Choroid plexus epithelial cell (primary cell): ENCODE data around the gene TBC1D5.
A peak's percentile ranks its signal among the peaks of the same experiment; 100 is the strongest.

ENCODE experiments used
- DNase-seq: peaks from one replicate; pipeline ENCODE4 v3.0.0-alpha.2; 2010; ENCODE audit warnings: low read depth
- H3K4me3 ChIP-seq: 2 replicates; pipeline ENCODE4 v1.5.1; 2011; ENCODE audit warnings: low read depth, mild to moderate bottlenecking, control low read depth, low read length, moderate library complexity
- TF ChIP-seq, protein P1 (sequence below): conservative IDR thresholded peaks from 2 replicates; pipeline ENCODE4 v1.5.1; 2011; ENCODE audit warnings: low read depth, mild to moderate bottlenecking, control low read depth, inconsistent platforms, low read length, moderate library complexity

Gene TBC1D5

DNA sequence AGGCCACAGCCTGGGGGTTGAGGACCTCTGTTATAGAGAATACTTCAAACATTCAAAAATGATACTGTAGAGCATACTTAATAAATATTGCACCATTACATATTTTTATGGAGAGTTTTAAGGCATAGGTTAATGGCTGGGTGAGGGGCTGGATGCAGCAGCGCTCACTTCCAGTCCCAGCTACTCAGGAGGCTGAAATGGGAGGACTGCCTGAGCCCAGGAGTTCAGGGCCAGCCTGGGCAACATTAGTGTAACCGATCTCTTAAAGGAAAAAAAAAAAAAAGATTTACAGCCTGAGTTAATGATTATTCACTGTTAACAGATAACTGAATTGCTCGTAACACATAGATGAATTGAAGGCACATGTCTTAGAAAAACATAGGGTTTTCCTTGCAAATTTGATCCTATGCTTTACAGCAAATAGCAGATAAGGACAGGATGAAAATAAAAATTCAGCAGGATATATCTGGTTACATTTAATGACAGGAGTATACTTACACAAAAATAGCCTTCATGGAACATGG is 282.9 kb downstream of the TBC1D5 start:
- TF ChIP-seq, protein P1, sequence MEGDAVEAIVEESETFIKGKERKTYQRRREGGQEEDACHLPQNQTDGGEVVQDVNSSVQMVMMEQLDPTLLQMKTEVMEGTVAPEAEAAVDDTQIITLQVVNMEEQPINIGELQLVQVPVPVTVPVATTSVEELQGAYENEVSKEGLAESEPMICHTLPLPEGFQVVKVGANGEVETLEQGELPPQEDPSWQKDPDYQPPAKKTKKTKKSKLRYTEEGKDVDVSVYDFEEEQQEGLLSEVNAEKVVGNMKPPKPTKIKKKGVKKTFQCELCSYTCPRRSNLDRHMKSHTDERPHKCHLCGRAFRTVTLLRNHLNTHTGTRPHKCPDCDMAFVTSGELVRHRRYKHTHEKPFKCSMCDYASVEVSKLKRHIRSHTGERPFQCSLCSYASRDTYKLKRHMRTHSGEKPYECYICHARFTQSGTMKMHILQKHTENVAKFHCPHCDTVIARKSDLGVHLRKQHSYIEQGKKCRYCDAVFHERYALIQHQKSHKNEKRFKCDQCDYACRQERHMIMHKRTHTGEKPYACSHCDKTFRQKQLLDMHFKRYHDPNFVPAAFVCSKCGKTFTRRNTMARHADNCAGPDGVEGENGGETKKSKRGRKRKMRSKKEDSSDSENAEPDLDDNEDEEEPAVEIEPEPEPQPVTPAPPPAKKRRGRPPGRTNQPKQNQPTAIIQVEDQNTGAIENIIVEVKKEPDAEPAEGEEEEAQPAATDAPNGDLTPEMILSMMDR: no peak
- H3K4me3 ChIP-seq: no peak overlapping the region
- DNase-seq: no peak

DNA sequence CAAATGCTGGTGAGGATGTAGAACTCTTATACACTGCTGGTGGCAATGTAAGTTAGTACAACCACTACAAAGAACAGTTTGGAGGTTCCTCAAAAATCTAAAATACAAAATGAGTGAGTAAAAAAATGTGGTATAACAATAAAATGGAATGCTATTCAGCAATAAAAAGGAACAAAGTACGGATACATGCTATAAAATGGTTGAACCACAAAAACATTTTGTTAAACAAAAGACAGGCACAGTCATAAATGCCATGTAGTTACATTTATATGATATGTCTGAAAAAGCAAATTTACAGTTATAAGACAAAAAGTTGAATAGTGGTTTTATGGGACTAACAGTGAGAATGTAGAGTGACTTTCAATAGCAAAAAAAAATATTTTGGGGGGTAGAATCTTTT is 285.8 kb downstream of the TBC1D5 start:
- no peak for DNase-seq

DNA sequence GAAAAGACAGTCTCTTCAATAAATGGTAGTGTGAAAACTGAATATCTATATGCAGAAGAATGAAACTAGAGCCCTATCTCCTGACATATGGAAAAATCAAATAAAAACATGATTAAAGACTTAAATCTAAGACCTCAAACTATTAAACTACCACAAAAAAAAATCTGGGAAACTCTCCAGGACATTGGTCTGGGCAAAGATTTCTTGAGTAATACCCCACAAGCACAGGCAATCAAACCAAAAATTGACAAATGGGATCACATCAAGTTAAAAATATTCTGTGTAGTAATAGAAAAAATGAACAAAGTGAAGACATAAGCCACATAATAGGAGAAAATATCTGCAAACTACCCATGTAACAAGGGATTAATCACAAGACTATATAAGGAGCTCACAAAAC is 286.4 kb downstream of the TBC1D5 start:
- TF ChIP-seq, protein P1: no peak
- no peak for DNase-seq
- H3K4me3 ChIP-seq: no peak overlapping the region

More for the DNA sequence above, 285.8 kb downstream of the TBC1D5 start:
- TF ChIP-seq, protein P1: no peak
- H3K4me3 ChIP-seq: no peak overlapping the region

DNA sequence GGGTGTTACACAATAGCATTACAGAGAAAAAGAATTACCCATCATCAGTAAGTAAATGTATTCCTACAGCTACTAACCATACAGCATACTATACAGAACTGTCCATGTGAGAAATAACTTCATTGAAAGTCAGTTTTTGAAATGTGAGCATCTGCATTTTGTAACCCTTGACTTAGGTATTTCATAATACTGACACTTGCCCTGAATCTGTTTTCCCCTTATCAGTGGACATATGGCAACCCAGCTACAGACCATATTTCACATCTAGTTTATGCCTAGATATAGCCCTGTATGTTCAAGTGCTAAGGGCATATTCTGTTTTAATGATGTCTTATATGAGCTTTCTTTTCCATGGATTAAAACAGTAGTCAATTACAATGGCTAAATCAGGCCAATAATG is 297.6 kb downstream of the TBC1D5 start:
- TF ChIP-seq, protein P1: no peak
- H3K4me3 ChIP-seq: no peak overlapping the region
- peak; percentile 23 for DNase-seq

DNA sequence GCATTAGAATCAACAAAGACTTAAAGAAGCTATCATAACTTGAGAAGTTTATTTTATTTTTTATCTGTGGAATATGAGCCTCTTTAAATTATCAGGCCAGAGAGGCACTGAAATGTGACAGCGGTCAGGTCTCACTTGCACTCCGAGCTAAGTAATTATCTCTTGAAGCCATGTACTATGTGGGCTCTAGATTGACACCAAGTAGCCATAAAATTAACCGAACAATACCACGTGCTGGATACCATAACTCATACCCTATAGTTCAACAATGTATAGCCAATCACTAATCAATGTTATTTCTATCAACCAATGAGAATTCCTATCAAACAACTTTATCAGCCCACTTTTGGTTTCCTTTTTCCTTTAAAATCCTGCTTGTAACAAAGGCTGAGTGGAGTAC is 299.3 kb downstream of the TBC1D5 start:
- no peak for DNase-seq
- no peak overlapping the region for H3K4me3 ChIP-seq
- TF ChIP-seq, protein P1: no peak

DNA sequence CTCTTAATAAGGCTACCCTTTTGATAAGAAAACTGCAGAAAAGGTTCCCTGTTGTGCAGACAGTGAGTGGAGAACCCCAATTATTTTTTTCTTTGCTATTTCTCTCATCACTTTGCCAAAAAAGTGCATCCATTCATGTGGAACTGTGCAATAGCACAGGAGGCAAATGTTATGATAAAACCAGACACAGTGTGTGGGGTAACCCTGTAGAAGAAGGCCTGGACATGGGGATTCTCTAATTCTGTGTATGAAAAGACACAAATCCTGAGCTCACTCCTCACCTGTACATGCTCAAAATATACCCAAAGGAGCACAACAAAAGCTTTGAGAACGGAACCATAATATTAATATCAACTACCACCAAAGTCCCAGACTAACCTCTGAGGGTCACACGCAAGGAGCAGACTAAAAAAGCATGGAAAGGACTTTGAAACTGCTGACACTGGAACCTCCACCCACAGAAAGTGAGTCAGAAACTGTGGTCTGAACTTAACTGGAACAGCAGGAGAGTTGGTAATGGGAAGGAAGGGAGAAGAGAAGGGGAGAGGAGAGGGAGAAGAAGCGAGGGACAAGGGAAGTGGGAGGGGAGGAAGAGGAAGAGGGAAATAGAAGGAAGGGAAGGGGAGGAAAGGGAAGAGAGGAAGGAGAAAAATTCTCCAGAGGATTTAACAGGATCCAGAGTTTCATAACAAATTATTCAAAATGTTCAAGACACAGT is 299.9 kb downstream of the TBC1D5 start:
- TF ChIP-seq, protein P1: no peak
- peak; percentile 44 for DNase-seq
- no peak overlapping the region for H3K4me3 ChIP-seq

DNA sequence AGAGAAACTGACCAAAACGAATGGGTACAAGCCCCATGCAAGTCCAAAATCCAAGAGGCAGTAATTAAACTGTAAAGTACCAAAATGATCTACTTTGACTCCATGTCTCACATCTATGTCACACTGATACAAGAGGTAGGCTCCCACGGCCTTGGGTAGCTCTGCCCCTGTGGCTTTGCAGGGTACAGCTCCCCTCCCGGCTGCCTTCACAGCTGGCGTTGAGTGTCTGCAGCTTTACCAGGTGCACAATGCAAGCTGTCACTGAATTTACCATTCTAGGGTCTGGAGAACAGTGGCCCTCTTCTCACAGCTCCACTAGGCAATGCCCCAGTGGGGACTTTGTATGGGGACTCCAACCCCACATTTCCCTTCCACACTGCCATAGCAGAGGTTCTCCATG is 308.6 kb downstream of the TBC1D5 start:
- TF ChIP-seq, protein P1: no peak
- H3K4me3 ChIP-seq: no peak overlapping the region
- DNase-seq: no peak
